ENCODE data around the gene TTC33. TPM values are rescaled to one million over a fixed set of nuclear protein-coding genes. Genes with fewer than 3 reads are reported as not detected.

TTC33 gene
- total RNA-seq, 3 donors from 2014 or later (not counting 1 experiment from before 2014, with no cell fraction given), result 7.3 to 11.4 (median 10.0) TPM

DNA sequence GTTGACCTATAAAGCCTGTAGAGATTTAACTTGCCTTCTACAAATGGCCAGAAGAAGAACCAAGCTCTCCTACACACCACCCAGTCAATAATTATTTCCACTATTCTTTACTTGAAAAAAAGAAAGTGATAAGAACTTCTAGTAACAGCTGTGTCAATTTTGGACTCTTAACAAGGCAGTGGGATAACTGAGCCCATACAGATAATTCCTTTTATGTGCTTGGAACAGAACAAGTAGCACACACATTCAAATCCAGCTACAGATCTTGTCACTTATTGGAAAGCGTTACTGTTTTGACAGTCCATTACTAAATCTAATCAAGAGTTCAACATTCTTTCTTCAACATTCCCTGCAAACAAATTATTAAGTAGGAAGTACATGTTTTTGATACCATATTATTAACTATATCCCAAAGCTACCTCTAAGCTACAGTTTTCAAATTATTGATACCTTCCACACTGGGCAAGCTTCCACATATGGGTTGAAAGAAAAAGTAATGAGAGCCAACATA lies 69.7 kb downstream of the TTC33 start:
- Histone ChIP-seq H3K36me3 (ENCODE audit: control insufficient read depth, insufficient read depth, low read length) (peaks cover 45% of the 10 kb centered on the region), H3K4me1 (ENCODE audit: control insufficient read depth, insufficient read depth, low read length) (peaks cover 23% of the 10 kb centered on the region), H3K27me3 (ENCODE audit: control insufficient read depth, insufficient read depth, low read length) (no peaks in the 10 kb centered on the region), H3K4me3 (ENCODE audit: low read length) (no peak overlapping the region), H3K9me3 (ENCODE audit: control insufficient read depth, insufficient read depth, low read length) (no peaks in the 10 kb centered on the region), H3K27ac (ENCODE audit: low read length) (peak overlapping the region; percentile 45)
- DNase-seq (no peak), ATAC-seq (no peak)
- Mint-ChIP-seq H3K27me3 (ENCODE audit: low read depth in 2 of 2) (no peaks in the 10 kb centered on the region), H3K4me3 (peak overlapping the region; percentile 99), H3K36me3 (peaks cover 31% of the 10 kb centered on the region), H3K27ac (peak overlapping the region; percentile 91 to 95), H3K9me3 (no peaks in the 10 kb centered on the region), H3K4me1 (peaks cover 90 to 99% of the 10 kb centered on the region in 2 donors)
- TF ChIP-seq, protein P1, sequence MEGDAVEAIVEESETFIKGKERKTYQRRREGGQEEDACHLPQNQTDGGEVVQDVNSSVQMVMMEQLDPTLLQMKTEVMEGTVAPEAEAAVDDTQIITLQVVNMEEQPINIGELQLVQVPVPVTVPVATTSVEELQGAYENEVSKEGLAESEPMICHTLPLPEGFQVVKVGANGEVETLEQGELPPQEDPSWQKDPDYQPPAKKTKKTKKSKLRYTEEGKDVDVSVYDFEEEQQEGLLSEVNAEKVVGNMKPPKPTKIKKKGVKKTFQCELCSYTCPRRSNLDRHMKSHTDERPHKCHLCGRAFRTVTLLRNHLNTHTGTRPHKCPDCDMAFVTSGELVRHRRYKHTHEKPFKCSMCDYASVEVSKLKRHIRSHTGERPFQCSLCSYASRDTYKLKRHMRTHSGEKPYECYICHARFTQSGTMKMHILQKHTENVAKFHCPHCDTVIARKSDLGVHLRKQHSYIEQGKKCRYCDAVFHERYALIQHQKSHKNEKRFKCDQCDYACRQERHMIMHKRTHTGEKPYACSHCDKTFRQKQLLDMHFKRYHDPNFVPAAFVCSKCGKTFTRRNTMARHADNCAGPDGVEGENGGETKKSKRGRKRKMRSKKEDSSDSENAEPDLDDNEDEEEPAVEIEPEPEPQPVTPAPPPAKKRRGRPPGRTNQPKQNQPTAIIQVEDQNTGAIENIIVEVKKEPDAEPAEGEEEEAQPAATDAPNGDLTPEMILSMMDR (IDR thresholded peaks at IDR 0.05), result no peak
- intact Hi-C loops (cut with micrococcal nuclease), result loop anchor here (5.0 to 10.0 kb wide), 3 partner anchors 149 to 349 kb away; partner anchors contain the start of gene RPL37
- no CpG with 5 or more reads among the region's 1 CpG for WGBS (ENCODE audit: insufficient coverage)

DNA sequence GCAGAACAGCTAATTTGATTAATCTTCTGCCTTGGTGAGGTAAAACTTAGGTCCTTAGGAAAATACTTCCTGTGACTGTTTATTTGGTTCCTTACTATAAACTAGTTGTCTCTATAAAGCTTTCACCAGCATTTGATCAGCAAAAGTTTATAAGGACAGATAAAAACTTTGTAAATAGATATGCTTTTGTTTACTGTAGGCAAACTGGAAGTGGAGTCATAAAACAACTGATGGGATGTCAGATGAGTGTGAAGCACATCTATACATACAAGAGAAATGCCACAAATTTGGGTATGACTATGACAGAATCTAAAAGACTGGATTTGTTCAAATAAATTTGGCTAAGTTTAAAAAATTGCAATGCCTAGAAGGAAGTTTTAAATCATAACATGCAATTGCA lies 70.6 kb downstream of the TTC33 start:
- Mint-ChIP-seq H3K36me3 (peaks cover 26% of the 10 kb centered on the region), H3K4me1 (peaks cover 90 to 99% of the 10 kb centered on the region in 2 donors), H3K9me3 (no peaks in the 10 kb centered on the region), H3K4me3 (peak overlapping the region; percentile 99), H3K27ac (peak overlapping the region; percentile 91 to 95), H3K27me3 (ENCODE audit: low read depth in 2 of 2) (no peaks in the 10 kb centered on the region)
- DNase-seq, result no peak
- H3K36me3 ChIP-seq (ENCODE audit: control insufficient read depth, insufficient read depth, low read length), result peaks cover 41% of the 10 kb centered on the region
- peak overlapping the region; percentile 20 for H3K4me3 ChIP-seq (ENCODE audit: low read length)
- no peak for ATAC-seq
- peak overlapping the region; percentile 42 for H3K27ac ChIP-seq (ENCODE audit: low read length)
- TF ChIP-seq, protein P1 (IDR thresholded peaks at IDR 0.05), result no peak
- H3K9me3 ChIP-seq (ENCODE audit: control insufficient read depth, insufficient read depth, low read length), result no peaks in the 10 kb centered on the region
- intact Hi-C loops (cut with micrococcal nuclease), result loop anchor here (5.0 to 10.0 kb wide), 3 partner anchors 150 to 348 kb away; partner anchors contain the start of gene RPL37
- H3K27me3 ChIP-seq (ENCODE audit: control insufficient read depth, insufficient read depth, low read length), result no peaks in the 10 kb centered on the region
- H3K4me1 ChIP-seq (ENCODE audit: control insufficient read depth, insufficient read depth, low read length), result peaks cover 21% of the 10 kb centered on the region

DNA sequence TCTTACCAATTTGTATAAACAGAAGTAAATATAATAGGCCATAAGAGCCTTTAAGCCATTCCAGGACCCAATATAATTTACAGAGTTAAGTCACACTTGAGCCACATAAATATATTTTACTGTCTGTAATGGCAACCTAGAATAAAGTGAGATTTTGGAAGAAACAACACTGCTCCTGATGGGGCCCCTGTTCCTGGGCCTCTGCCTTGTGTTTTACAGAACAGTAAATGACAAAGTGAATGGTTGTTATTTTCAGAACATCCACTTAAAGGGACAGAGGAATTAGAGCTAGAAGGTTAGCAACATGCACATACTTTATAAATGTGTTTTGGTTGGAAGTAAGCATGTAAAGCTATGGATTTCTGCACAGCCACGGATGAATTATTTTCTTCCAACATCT lies 72.5 kb downstream of the TTC33 start:
- peaks cover 94 to 98% of the 10 kb centered on the region in 2 donors for H3K4me1 Mint-ChIP-seq
- no peaks in the 10 kb centered on the region for H3K9me3 ChIP-seq (ENCODE audit: control insufficient read depth, insufficient read depth, low read length)
- H3K27me3 ChIP-seq (ENCODE audit: control insufficient read depth, insufficient read depth, low read length), result no peaks in the 10 kb centered on the region
- no peaks in the 10 kb centered on the region for H3K9me3 Mint-ChIP-seq
- ATAC-seq, result no peak
- H3K27me3 Mint-ChIP-seq (ENCODE audit: low read depth in 2 of 2), result no peaks in the 10 kb centered on the region
- TF ChIP-seq, protein P1 (IDR thresholded peaks at IDR 0.05), result no peak
- peak overlapping the region; percentile 99 for H3K4me3 Mint-ChIP-seq
- peaks cover 24% of the 10 kb centered on the region for H3K36me3 ChIP-seq (ENCODE audit: control insufficient read depth, insufficient read depth, low read length)
- peaks cover 19% of the 10 kb centered on the region for H3K4me1 ChIP-seq (ENCODE audit: control insufficient read depth, insufficient read depth, low read length)
- no peak for DNase-seq
- WGBS (ENCODE audit: insufficient coverage), result no CpG with 5 or more reads among the region's 1 CpG
- peaks cover 23% of the 10 kb centered on the region for H3K36me3 Mint-ChIP-seq
- peak overlapping the region; percentile 88 for H3K27ac ChIP-seq (ENCODE audit: low read length)
- H3K4me3 ChIP-seq (ENCODE audit: low read length), result peak overlapping the region; percentile 73
- intact Hi-C loops (cut with micrococcal nuclease), result loop anchor here (5.0 to 10.0 kb wide), 3 partner anchors 151 to 296 kb away; partner anchors contain the start of gene RPL37
- H3K27ac Mint-ChIP-seq, result peak overlapping the region; percentile 91 to 95
